Stimulated activated CD4-positive, alpha-beta T cell treated with anti-CD3 and anti-CD28 coated beads, Interleukin-4, amount 100 ng/mL, for 4 hours (primary cell): Measurements from ENCODE around the gene FRMPD3.

Experiments used
- DNase-seq, 2 experiments: peaks; one replicate each; pipeline ENCODE4 v3.0.0-alpha.2; 2020

The FRMPD3 gene

DNA sequence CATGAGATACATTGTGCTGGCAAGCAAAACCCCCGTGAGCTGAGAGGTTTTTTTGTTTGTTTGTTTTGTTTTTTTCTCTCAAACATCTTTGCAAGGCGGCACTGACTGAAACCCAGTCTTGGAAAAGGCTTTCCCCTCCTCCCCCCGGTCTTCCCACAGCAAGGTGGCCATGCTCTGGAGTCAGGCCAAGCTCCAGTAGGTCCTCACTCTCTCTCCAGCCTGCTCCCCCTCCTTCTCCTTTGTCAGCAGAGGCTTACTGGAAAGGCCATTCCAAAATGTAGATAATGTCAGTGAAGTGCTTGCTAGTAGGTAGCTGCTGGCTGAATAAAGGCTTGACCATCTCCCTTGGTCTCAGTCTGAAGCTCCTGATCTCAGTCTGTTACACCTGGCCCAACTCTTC is 32.6 kb downstream of the FRMPD3 start:
- DNase-seq, result no peak

DNA sequence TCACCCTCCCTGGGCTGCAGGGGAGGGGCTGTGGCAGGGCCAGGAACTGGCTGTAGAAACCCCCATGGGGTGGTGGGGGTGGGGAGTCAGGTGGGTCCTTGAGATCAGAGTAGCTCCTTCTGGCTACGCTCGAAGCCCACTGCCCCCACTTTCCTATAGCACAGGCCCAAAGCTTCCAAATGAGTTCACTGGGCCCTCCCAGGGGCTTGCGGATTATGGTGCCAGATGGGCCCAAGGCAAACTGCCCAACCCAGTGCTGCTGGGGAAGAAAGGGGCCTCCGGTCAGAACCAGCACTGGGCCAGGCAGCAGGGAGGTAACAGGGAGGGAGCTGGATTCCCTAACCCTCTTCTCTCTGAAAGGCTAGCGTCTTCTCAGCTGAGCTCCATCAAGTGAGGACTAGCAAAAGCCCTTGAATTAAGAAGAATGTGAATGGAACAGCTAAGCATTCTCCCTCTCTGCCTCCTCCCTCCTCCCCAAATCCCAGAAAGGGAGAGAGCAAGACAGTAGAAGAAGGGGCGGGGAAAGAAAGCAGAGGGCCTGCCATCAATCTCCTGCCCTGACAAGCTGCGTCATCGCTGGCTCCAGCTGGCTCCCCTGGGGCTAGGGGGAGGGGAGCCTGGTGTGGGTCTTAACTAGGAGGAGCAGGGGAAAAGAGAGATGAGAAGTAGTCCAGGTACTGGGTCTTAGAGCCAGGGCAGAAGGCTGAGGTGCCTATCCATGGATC is 34.7 kb downstream of the FRMPD3 start:
- DNase-seq, result no peak

DNA sequence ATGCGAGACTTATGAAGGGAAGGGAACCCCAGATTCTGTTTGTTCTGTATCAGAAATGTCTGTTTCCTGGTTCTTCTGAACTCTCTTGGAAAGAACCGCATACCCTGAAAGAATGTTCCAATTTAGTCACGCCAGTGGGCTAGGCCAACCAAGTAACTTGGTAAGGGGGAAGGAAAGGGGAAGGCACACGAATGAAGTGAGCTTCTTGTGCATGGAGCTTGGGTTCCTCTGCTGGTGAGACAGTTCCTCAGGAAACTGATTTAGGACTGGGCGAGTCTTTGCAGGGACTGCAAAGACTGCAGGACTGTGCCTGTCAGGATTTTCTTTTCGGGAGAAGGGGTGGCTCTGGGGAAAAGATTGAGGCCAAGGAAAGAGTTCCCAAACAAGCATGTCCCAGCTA is 35.6 kb downstream of the FRMPD3 start:
- no peak for DNase-seq

DNA sequence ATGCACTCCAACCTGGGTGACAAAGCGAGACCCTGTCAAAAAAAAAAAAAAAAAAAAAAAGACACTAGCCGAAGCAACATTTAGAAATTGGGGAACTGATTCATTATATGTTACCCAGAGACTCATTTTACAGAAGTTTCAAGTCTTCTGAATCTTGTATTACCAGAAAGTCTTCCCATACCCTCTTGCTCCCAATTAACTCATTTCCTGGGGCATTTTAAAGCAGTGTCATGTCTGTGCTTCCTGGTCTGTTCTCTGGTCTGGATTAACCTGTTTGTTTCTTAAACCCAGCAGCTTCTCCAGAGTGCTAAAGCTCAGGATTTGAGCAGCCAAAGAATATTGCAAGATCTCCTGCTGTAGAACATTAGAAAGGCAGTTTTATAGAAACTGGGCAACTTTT is 43.7 kb downstream of the FRMPD3 start:
- no peak for DNase-seq

DNA sequence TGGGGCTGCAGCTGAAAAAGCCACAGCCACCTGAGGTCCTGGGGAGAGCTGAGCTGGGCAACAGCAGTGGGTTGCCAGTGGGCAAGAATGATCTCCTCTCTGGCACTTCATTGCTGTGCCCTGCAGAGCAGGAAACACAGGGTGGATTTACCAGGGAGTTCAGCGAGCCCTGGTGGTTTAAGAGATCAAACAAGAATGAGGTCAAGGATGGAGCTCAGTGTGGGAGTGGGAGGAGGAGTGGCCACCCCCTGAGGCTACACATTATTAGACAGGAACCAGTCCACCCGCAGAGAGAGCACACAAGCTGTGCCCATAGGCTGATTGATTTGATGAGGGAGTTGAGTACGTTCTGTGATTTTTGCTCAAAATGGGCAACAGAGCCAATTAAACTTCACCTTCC is 47.3 kb downstream of the FRMPD3 start:
- no peak for DNase-seq
